Hepatocyte (in vitro differentiated cells): ENCODE measurements around the gene RPL11.

Experiments used
- EZH2 ChIP-seq: fragments of 200-600 bp; sonication (generic); IDR thresholded peaks from 2 replicates; pipeline ENCODE4 v1.6.1; 2016; ENCODE audit warnings: antibody characterized with exemption, mild to moderate bottlenecking, borderline replicate concordance
- TF ChIP-seq, protein P1 (sequence below): fragments of 200-600 bp; sonication (generic); IDR thresholded peaks from 2 replicates; pipeline ENCODE4 v1.5.1; 2016; ENCODE audit warnings: antibody characterized with exemption, mild to moderate bottlenecking; ENCODE audit not compliant: poor library complexity

DNA sequence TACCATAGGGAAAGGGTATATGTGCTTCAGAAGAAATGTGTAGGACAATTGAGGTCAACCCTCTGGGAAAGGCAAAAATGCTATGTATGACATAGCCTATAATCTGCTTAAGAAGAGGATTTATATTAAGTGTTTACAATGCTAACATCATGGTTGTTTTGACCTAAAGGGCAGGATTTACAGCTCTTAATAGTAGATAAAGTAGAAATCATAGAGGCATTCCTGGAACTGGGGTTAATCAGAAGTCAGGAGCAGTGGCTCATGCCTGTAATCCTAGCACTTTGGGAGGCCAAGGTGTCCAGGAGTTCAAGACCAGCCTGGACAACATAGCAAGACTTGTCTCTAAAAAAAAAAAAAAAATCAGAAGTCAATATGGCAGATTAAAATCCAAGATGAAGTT is 8.7 kb upstream of the RPL11 start:
- TF ChIP-seq, protein P1, sequence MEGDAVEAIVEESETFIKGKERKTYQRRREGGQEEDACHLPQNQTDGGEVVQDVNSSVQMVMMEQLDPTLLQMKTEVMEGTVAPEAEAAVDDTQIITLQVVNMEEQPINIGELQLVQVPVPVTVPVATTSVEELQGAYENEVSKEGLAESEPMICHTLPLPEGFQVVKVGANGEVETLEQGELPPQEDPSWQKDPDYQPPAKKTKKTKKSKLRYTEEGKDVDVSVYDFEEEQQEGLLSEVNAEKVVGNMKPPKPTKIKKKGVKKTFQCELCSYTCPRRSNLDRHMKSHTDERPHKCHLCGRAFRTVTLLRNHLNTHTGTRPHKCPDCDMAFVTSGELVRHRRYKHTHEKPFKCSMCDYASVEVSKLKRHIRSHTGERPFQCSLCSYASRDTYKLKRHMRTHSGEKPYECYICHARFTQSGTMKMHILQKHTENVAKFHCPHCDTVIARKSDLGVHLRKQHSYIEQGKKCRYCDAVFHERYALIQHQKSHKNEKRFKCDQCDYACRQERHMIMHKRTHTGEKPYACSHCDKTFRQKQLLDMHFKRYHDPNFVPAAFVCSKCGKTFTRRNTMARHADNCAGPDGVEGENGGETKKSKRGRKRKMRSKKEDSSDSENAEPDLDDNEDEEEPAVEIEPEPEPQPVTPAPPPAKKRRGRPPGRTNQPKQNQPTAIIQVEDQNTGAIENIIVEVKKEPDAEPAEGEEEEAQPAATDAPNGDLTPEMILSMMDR, result no peak
- TF ChIP-seq EZH2, result no peak
